H9 (cell line): ENCODE measurements around the gene SHISA7. TPM values are rescaled to one million over a fixed set of nuclear protein-coding genes. Genes with fewer than 3 reads are reported as not detected.

Source experiments
- DNase-seq: peaks from one replicate; pipeline ENCODE4 v3.0.0-alpha.2; 2017
- H2AFZ ChIP-seq: one replicate; pipeline ENCODE4 v1.6.1; 2013; ENCODE audit warnings: mild to moderate bottlenecking, low read length, control low read depth, moderate library complexity
- H2AK5ac ChIP-seq: 2 replicates; pipeline ENCODE4 v1.6.1; 2013; ENCODE audit warnings: low read length, control low read depth, mixed read lengths; ENCODE audit not compliant: insufficient read length
- H2BK120ac ChIP-seq: one replicate; pipeline ENCODE4 v1.6.1; 2013; ENCODE audit warnings: low read depth, mild to moderate bottlenecking, low read length, control low read depth, inconsistent platforms; ENCODE audit not compliant: poor library complexity, severe bottlenecking
- H2BK12ac ChIP-seq: 2 replicates; pipeline ENCODE4 v1.6.1; 2013; ENCODE audit warnings: low read length, control low read depth, mixed read lengths, low read depth; ENCODE audit not compliant: insufficient read length
- H2BK15ac ChIP-seq: 2 replicates; pipeline ENCODE4 v1.6.1; 2013; ENCODE audit warnings: low read depth, low read length, control low read depth
- H2BK20ac ChIP-seq: one replicate; pipeline ENCODE4 v1.6.1; 2013; ENCODE audit warnings: low read depth, mild to moderate bottlenecking, low read length, control low read depth, inconsistent platforms; ENCODE audit not compliant: poor library complexity, severe bottlenecking
- H2BK5ac ChIP-seq: 2 replicates; pipeline ENCODE4 v1.6.1; 2013; ENCODE audit warnings: low read length, control low read depth, mixed read lengths; ENCODE audit not compliant: insufficient read length
- H3K14ac ChIP-seq: 2 replicates; pipeline ENCODE4 v1.6.1; 2013; ENCODE audit warnings: low read length, control low read depth; ENCODE audit not compliant: insufficient read depth
- H3K18ac ChIP-seq: 2 replicates; pipeline ENCODE4 v1.6.1; 2013; ENCODE audit warnings: low read depth, mild to moderate bottlenecking, mixed read lengths, low read length, control low read depth; ENCODE audit not compliant: insufficient read length
- H3K23ac ChIP-seq: 2 replicates; pipeline ENCODE4 v1.6.1; 2013; ENCODE audit warnings: low read length, control low read depth, mixed read lengths, low read depth; ENCODE audit not compliant: insufficient read length
- H3K23me2 ChIP-seq: 2 replicates; pipeline ENCODE4 v1.6.1; 2013; ENCODE audit warnings: low read depth, mild to moderate bottlenecking, mixed read lengths, low read length, control low read depth; ENCODE audit not compliant: insufficient read length, poor library complexity, severe bottlenecking
- H3K27ac ChIP-seq: 2 replicates; pipeline ENCODE4 v1.5.1; 2013; ENCODE audit warnings: low read length, control low read depth, mixed read lengths, low read depth; ENCODE audit not compliant: insufficient read length
- H3K27me3 ChIP-seq: 2 replicates; pipeline ENCODE4 v1.6.1; 2013; ENCODE audit warnings: low read length, control low read depth, inconsistent platforms; ENCODE audit not compliant: insufficient read depth
- H3K4ac ChIP-seq: 2 replicates; pipeline ENCODE4 v1.6.1; 2013; ENCODE audit warnings: low read depth, mild to moderate bottlenecking, control low read depth, inconsistent platforms, low read length, moderate library complexity
- H3K4me1 ChIP-seq: 2 replicates; pipeline ENCODE4 v1.6.1; 2013; ENCODE audit warnings: low read length, control low read depth, inconsistent platforms; ENCODE audit not compliant: insufficient read depth
- H3K4me2 ChIP-seq: 2 replicates; pipeline ENCODE4 v1.6.1; 2013; ENCODE audit warnings: low read length, control low read depth, mixed read lengths; ENCODE audit not compliant: insufficient read length, insufficient read depth
- H3K56ac ChIP-seq: 2 replicates; pipeline ENCODE4 v1.6.1; 2013; ENCODE audit warnings: low read depth, mild to moderate bottlenecking, mixed read lengths, low read length, control low read depth; ENCODE audit not compliant: insufficient read length
- H3K79me1 ChIP-seq: 2 replicates; pipeline ENCODE4 v1.6.1; 2013; ENCODE audit warnings: low read depth, mild to moderate bottlenecking, moderate library complexity, low read length, control low read depth, inconsistent platforms; ENCODE audit not compliant: insufficient read depth, poor library complexity, severe bottlenecking
- H3K79me2 ChIP-seq: 2 replicates; pipeline ENCODE4 v1.6.1; 2013; ENCODE audit warnings: low read length, control low read depth, inconsistent platforms; ENCODE audit not compliant: insufficient read depth
- H3K9ac ChIP-seq: 2 replicates; pipeline ENCODE4 v1.6.1; 2013; ENCODE audit warnings: low read length, control low read depth, mixed read lengths; ENCODE audit not compliant: insufficient read length; ENCODE audit errors: extremely low read depth
- H3K9me3 ChIP-seq: one replicate; pipeline ENCODE4 v1.6.1; 2013; ENCODE audit warnings: low read depth, low read length, inconsistent platforms; ENCODE audit not compliant: control insufficient read depth
- H3T11ph ChIP-seq: one replicate; pipeline ENCODE4 v1.6.1; 2013; ENCODE audit warnings: mild to moderate bottlenecking, low read length, control low read depth, inconsistent platforms
- H4K20me1 ChIP-seq: one replicate; pipeline ENCODE4 v1.6.1; 2013; ENCODE audit not compliant: control insufficient read depth, insufficient read length, insufficient read depth
- H4K5ac ChIP-seq: 2 replicates; pipeline ENCODE4 v1.6.1; 2013; ENCODE audit warnings: low read depth, mild to moderate bottlenecking, mixed read lengths, low read length, control low read depth; ENCODE audit not compliant: insufficient read length
- H4K8ac ChIP-seq: replicated peaks from 2 replicates; pipeline ENCODE4 v1.6.1; 2013; ENCODE audit warnings: low read length, control low read depth, mixed read lengths, low read depth; ENCODE audit not compliant: insufficient read length
- H4K91ac ChIP-seq: 2 replicates; pipeline ENCODE4 v1.6.1; 2013; ENCODE audit warnings: low read depth, mild to moderate bottlenecking, moderate library complexity, mixed read lengths, low read length, control low read depth; ENCODE audit not compliant: insufficient read length
- H3K27ac Mint-ChIP-seq, 3 experiments: 2 replicates in 2 of 3; 3 replicates in 1 of 3; pipeline ENCODE4 v1.8.0; 2020 to 2021; ENCODE audit warnings: mixed read lengths in 3 of 3, mild to moderate bottlenecking in 1 of 3, moderate library complexity in 1 of 3
- H3K27me3 Mint-ChIP-seq: 2 replicates; pipeline ENCODE4 v1.8.0; 2021; ENCODE audit warnings: low read depth, mild to moderate bottlenecking, moderate library complexity, mixed read lengths
- H3K36me3 Mint-ChIP-seq, 3 experiments: 2 replicates in 2 of 3; 3 replicates in 1 of 3; pipeline ENCODE4 v1.8.0; 2020 to 2021; ENCODE audit warnings: low read depth in 3 of 3, mixed read lengths in 3 of 3; ENCODE audit not compliant: insufficient read depth in 1 of 3
- H3K4me1 Mint-ChIP-seq, 2 experiments: 2 replicates each; pipeline ENCODE4 v1.8.0; 2020; ENCODE audit warnings: mixed read lengths in 2 of 2
- H3K4me3 Mint-ChIP-seq, 2 experiments: 2 replicates in 1 of 2; 3 replicates in 1 of 2; pipeline ENCODE4 v1.8.0; 2020 to 2021; ENCODE audit warnings: mild to moderate bottlenecking in 2 of 2, mixed read lengths in 2 of 2, moderate library complexity in 1 of 2
- H3K9me3 Mint-ChIP-seq, 2 experiments: 2 replicates in 1 of 2; 3 replicates in 1 of 2; pipeline ENCODE4 v1.8.0; 2020; ENCODE audit warnings: mild to moderate bottlenecking in 2 of 2, mixed read lengths in 2 of 2, moderate library complexity in 1 of 2
- CTCF ChIP-seq: fragments of 200-600 bp; sonication (generic); conservative IDR thresholded peaks from 3 replicates; pipeline ENCODE4 v1.8.0; 2021; ENCODE audit warnings: antibody characterized with exemption, mild to moderate bottlenecking
- WGBS: extraction: QIAGEN DNeasy Blood & Tissue Kit; methylation state at CpG from one replicate; pipeline ENCODE4 v1.1.7; 2013; ENCODE audit warnings: missing lambda C conversion rate, low lambda C conversion rate, mixed read lengths; ENCODE audit not compliant: insufficient read length; ENCODE audit errors: extremely low coverage; 5-methylcytosine and 5-hydroxymethylcytosine counted together
- total RNA-seq: library from RNA; stranded (reverse); gene quantifications from 2 replicates; pipeline ENCODE4 v1.2.1, GENCODE V29; 2021

SHISA7 gene
- total RNA-seq, 1 experiment from 2014 or later = 0.31 TPM

GRCh38 chr19:55446060-55446459 lies 3.0 kb upstream of the SHISA7 start:
- Histone ChIP-seq H3K4me1 (0 out of 2 replicates have a peak, but pooled peaks cover 2% of the 10 kb centered on the region), H2BK120ac (no peak overlapping the region), H3K4ac (no peak overlapping the region), H3K56ac (no peak overlapping the region), H2AFZ (no peak overlapping the region), H3K9me3 (no peaks in the 10 kb centered on the region), H4K91ac (no peak overlapping the region), H3K18ac (no peak overlapping the region), H4K5ac (no peak overlapping the region), H3K14ac (no peak overlapping the region), H2AK5ac (no peak overlapping the region), H3K27me3 (peaks cover 67% of the 10 kb centered on the region), H3K27ac (no peak overlapping the region), H3K23me2 (peaks cover 13% of the 10 kb centered on the region), H3K79me1 (no peaks in the 10 kb centered on the region), H3K23ac (no peak overlapping the region), H4K8ac (no peak overlapping the region), H2BK12ac (no peak overlapping the region), H3K9ac (no peak overlapping the region), H3K4me2 (no peak overlapping the region), H3T11ph (no peak overlapping the region), H2BK15ac (no peak overlapping the region), H2BK20ac (no peak overlapping the region), H4K20me1 (no peaks in the 10 kb centered on the region), H3K79me2 (no peaks in the 10 kb centered on the region), H2BK5ac (no peak overlapping the region)
- Mint-ChIP-seq H3K27ac (no peak overlapping the region), H3K36me3 (no peaks in the 10 kb centered on the region; a peak in 1 of 7 replicates), H3K27me3 (peaks cover 21% of the 10 kb centered on the region), H3K9me3 (peaks cover 0 to 2% of the 10 kb centered on the region in 2 experiments; a peak in 3 of 5 replicates), H3K4me1 (peaks cover 10 to 21% of the 10 kb centered on the region in 2 experiments), H3K4me3 (no peak overlapping the region)
- WGBS = no CpG with 5 or more reads among the region's 8 CpGs
- no peak for TF ChIP-seq CTCF
- no peak for DNase-seq
